WTC11 (cell line): ENCODE data around the gene CD46. TPM values are rescaled to one million over a fixed set of nuclear protein-coding genes. Genes with fewer than 3 reads are reported as not detected.

ENCODE experiments used
- ATAC-seq: fragments of 200-7000 bp; cut with Tn5 transposase; 2 replicates; pipeline ENCODE4 v1.10.0; 2021; ENCODE audit warnings: mild to moderate bottlenecking, moderate library complexity
- CTCF ChIA-PET: fragments of 300-600 bp; sonication (Branson Sonifier 250); formaldehyde crosslinking; loops from one replicate; lab custom pipeline; 2021; ENCODE audit warnings: antibody characterized with exemption; lab: Charles Lee
- POLR2A ChIA-PET: fragments of 350-600 bp; sonication (Branson Sonifier 250); formaldehyde crosslinking; loops from one replicate; lab custom pipeline; 2021; ENCODE audit warnings: antibody characterized with exemption; lab: Charles Lee
- DNase-seq: peaks from one replicate; pipeline ENCODE4 v3.0.0; 2021; ENCODE audit warnings: low spot score
- H3K27ac Mint-ChIP-seq: 2 replicates; pipeline ENCODE4 v1.8.0; 2021; ENCODE audit warnings: mixed read lengths
- H3K27me3 Mint-ChIP-seq: 2 replicates; pipeline ENCODE4 v1.8.0; 2021; ENCODE audit warnings: low read depth, mild to moderate bottlenecking, moderate library complexity, mixed read lengths
- H3K36me3 Mint-ChIP-seq: 2 replicates; pipeline ENCODE4 v1.8.0; 2021; ENCODE audit warnings: mixed read lengths
- H3K4me1 Mint-ChIP-seq: 2 replicates; pipeline ENCODE4 v1.8.0; 2022; ENCODE audit warnings: mixed read lengths
- H3K4me3 Mint-ChIP-seq: 2 replicates; pipeline ENCODE4 v1.8.0; 2021; ENCODE audit warnings: mild to moderate bottlenecking, moderate library complexity, mixed read lengths
- H3K9me3 Mint-ChIP-seq: 2 replicates; pipeline ENCODE4 v1.8.0; 2021; ENCODE audit warnings: mixed read lengths
- GRHL2 ChIP-seq: fragments of 250-450 bp; sonication (Bioruptor Pico); IDR thresholded peaks from 2 replicates; pipeline ENCODE4 v1.8.0; 2022; ENCODE audit warnings: mild to moderate bottlenecking, moderate library complexity; ENCODE audit not compliant: insufficient replicate concordance, severe bottlenecking
- MYBL2 ChIP-seq: sonication (generic); formaldehyde crosslinking; IDR thresholded peaks from 2 replicates; pipeline ENCODE4 v1.8.1; 2023; ENCODE audit warnings: mild to moderate bottlenecking, moderate library complexity, missing genetic modification reagents
- NFYB ChIP-seq: sonication (generic); formaldehyde crosslinking; conservative IDR thresholded peaks from 2 replicates; pipeline ENCODE4 v1.8.0; 2022; ENCODE audit warnings: low read depth, missing genetic modification reagents
- SP1 ChIP-seq: sonication (generic); formaldehyde crosslinking; conservative IDR thresholded peaks from 2 replicates; pipeline ENCODE4 v1.8.1; 2022; ENCODE audit warnings: missing genetic modification reagents
- ZNF219 ChIP-seq: sonication (generic); formaldehyde crosslinking; IDR thresholded peaks from 2 replicates; pipeline ENCODE4 v1.8.0; 2023; ENCODE audit warnings: missing genetic modification reagents, mild to moderate bottlenecking, borderline replicate concordance
- ZNF232 ChIP-seq: sonication (generic); formaldehyde crosslinking; IDR thresholded peaks from 2 replicates; pipeline ENCODE4 v1.8.0; 2022; ENCODE audit warnings: mild to moderate bottlenecking, missing genetic modification reagents
- ZNF416 ChIP-seq: fragments of 250-450 bp; sonication (Bioruptor Pico); IDR thresholded peaks from 2 replicates; pipeline ENCODE4 v1.9.0; 2021; ENCODE audit warnings: mild to moderate bottlenecking, inconsistent platforms
- ZNF671 ChIP-seq: fragments of 250-450 bp; sonication (Bioruptor Pico); IDR thresholded peaks from 2 replicates; pipeline ENCODE4 v1.8.0; 2021; ENCODE audit warnings: mild to moderate bottlenecking
- total RNA-seq: library from RNA; stranded (reverse); gene quantifications from 3 replicates; pipeline ENCODE4 v1.2.3, GENCODE V29; 2021
- TF ChIP-seq, protein P1 (sequence below): sonication (generic); formaldehyde crosslinking; IDR thresholded peaks from 2 replicates; pipeline ENCODE4 v1.8.0; 2022; ENCODE audit warnings: missing genetic modification reagents
- TF ChIP-seq, protein P2 (sequence below): sonication (generic); formaldehyde crosslinking; IDR thresholded peaks from 2 replicates; pipeline ENCODE4 v1.8.1; 2023; ENCODE audit warnings: mild to moderate bottlenecking, moderate library complexity, missing genetic modification reagents
- TF ChIP-seq, protein P3 (sequence below): sonication (generic); formaldehyde crosslinking; IDR thresholded peaks from 2 replicates; pipeline ENCODE4 v1.8.0; 2022; ENCODE audit warnings: mild to moderate bottlenecking, missing genetic modification reagents
- TF ChIP-seq, protein P4 (sequence below): fragments of 200-600 bp; IDR thresholded peaks from 2 replicates; pipeline ENCODE4 v1.8.0; 2022; ENCODE audit warnings: antibody characterized with exemption
- TF ChIP-seq, protein P5 (sequence below): fragments of 250-450 bp; sonication (Bioruptor Pico); IDR thresholded peaks from 2 replicates; pipeline ENCODE4 v1.9.0; 2021; ENCODE audit warnings: moderate library complexity, mild to moderate bottlenecking, inconsistent platforms, borderline replicate concordance
- TF ChIP-seq, protein P6 (sequence below): sonication (generic); formaldehyde crosslinking; IDR thresholded peaks from 2 replicates; pipeline ENCODE4 v1.8.1; 2023; ENCODE audit warnings: mild to moderate bottlenecking, missing genetic modification reagents, borderline replicate concordance

Gene CD46
- total RNA-seq, 1 experiment from 2014 or later, result 150 TPM

DNA sequence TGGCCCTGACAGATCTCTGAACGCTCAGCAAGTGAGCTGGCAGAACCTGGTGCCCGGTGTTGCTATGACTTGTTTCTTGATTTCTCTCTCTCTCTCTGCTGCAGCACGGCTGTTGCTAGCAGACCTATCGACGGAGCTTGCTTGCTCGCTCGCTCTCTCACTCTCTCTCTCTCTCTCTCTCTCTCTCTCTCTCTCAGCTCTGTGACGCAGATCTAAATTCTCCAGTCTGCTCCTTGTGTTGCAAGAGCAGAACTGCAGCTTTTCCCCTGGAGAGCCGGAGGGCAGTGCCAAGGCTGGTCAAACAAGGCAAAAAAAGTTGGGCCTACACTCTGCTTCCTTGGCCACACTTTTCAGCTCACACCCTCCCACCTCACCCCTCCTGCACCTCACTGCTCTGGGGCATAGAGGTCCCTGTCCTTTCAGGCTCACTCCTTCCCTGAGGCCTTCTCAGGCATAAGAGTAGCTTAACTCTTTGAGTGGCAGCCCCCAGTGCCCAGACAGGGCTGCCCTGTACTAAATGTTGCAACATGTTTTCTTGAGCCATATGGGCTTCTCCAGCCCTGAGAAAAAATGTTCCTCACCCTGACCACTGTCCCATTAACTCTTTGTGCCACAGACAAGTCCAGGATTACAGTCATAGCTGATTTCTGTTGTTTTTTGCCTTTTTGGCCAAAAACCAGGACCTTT lies 72.2 kb downstream of the CD46 start:
- TF ChIP-seq, protein P1, sequence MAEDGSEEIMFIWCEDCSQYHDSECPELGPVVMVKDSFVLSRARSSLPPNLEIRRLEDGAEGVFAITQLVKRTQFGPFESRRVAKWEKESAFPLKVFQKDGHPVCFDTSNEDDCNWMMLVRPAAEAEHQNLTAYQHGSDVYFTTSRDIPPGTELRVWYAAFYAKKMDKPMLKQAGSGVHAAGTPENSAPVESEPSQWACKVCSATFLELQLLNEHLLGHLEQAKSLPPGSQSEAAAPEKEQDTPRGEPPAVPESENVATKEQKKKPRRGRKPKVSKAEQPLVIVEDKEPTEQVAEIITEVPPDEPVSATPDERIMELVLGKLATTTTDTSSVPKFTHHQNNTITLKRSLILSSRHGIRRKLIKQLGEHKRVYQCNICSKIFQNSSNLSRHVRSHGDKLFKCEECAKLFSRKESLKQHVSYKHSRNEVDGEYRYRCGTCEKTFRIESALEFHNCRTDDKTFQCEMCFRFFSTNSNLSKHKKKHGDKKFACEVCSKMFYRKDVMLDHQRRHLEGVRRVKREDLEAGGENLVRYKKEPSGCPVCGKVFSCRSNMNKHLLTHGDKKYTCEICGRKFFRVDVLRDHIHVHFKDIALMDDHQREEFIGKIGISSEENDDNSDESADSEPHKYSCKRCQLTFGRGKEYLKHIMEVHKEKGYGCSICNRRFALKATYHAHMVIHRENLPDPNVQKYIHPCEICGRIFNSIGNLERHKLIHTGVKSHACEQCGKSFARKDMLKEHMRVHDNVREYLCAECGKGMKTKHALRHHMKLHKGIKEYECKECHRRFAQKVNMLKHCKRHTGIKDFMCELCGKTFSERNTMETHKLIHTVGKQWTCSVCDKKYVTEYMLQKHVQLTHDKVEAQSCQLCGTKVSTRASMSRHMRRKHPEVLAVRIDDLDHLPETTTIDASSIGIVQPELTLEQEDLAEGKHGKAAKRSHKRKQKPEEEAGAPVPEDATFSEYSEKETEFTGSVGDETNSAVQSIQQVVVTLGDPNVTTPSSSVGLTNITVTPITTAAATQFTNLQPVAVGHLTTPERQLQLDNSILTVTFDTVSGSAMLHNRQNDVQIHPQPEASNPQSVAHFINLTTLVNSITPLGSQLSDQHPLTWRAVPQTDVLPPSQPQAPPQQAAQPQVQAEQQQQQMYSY (CRISPR knock-in tag), result no peak
- TF ChIP-seq ZNF232 (CRISPR knock-in tag) (no peak), GRHL2 (no peak), SP1 (CRISPR knock-in tag) (no peak)
- TF ChIP-seq, protein P2, sequence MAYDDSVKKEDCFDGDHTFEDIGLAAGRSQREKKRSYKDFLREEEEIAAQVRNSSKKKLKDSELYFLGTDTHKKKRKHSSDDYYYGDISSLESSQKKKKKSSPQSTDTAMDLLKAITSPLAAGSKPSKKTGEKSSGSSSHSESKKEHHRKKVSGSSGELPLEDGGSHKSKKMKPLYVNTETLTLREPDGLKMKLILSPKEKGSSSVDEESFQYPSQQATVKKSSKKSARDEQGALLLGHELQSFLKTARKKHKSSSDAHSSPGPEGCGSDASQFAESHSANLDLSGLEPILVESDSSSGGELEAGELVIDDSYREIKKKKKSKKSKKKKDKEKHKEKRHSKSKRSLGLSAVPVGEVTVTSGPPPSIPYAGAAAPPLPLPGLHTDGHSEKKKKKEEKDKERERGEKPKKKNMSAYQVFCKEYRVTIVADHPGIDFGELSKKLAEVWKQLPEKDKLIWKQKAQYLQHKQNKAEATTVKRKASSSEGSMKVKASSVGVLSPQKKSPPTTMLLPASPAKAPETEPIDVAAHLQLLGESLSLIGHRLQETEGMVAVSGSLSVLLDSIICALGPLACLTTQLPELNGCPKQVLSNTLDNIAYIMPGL (CRISPR knock-in tag), result peak; percentile 41; the same call in 1 of the 2 replicates
- TF ChIP-seq, protein P3, sequence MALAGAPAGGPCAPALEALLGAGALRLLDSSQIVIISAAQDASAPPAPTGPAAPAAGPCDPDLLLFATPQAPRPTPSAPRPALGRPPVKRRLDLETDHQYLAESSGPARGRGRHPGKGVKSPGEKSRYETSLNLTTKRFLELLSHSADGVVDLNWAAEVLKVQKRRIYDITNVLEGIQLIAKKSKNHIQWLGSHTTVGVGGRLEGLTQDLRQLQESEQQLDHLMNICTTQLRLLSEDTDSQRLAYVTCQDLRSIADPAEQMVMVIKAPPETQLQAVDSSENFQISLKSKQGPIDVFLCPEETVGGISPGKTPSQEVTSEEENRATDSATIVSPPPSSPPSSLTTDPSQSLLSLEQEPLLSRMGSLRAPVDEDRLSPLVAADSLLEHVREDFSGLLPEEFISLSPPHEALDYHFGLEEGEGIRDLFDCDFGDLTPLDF (CRISPR knock-in tag), result no peak
- TF ChIP-seq, protein P4, sequence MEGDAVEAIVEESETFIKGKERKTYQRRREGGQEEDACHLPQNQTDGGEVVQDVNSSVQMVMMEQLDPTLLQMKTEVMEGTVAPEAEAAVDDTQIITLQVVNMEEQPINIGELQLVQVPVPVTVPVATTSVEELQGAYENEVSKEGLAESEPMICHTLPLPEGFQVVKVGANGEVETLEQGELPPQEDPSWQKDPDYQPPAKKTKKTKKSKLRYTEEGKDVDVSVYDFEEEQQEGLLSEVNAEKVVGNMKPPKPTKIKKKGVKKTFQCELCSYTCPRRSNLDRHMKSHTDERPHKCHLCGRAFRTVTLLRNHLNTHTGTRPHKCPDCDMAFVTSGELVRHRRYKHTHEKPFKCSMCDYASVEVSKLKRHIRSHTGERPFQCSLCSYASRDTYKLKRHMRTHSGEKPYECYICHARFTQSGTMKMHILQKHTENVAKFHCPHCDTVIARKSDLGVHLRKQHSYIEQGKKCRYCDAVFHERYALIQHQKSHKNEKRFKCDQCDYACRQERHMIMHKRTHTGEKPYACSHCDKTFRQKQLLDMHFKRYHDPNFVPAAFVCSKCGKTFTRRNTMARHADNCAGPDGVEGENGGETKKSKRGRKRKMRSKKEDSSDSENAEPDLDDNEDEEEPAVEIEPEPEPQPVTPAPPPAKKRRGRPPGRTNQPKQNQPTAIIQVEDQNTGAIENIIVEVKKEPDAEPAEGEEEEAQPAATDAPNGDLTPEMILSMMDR, result peak; percentile 21; the same call in 1 of the 2 replicates
- TF ChIP-seq, protein P5, sequence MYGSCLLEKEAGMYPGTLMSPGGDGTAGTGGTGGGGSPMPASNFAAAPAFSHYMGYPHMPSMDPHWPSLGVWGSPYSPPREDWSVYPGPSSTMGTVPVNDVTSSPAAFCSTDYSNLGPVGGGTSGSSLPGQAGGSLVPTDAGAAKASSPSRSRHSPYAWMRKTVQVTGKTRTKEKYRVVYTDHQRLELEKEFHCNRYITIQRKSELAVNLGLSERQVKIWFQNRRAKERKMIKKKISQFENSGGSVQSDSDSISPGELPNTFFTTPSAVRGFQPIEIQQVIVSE (CRISPR knock-in tag), result no peak
- DNase-seq (peak; percentile 32), ATAC-seq (peak; percentile 60)
- H3K4me1 Mint-ChIP-seq, result peaks cover 22% of the 10 kb centered on the region
- ChIA-PET CTCF (interaction anchor here (0.6 to 3.0 kb wide), 29 partner anchors 9 to 767 kb away, joined by 3 to 46 read pairs (median 3); partner anchors contain the start of gene CD34), POLR2A (no interaction called here)
- no peaks in the 10 kb centered on the region for H3K9me3 Mint-ChIP-seq
- H3K27me3 Mint-ChIP-seq, result no peaks in the 10 kb centered on the region
- H3K27ac Mint-ChIP-seq, result no peak overlapping the region
- no peaks in the 10 kb centered on the region for H3K36me3 Mint-ChIP-seq
- H3K4me3 Mint-ChIP-seq, result no peak overlapping the region

DNA sequence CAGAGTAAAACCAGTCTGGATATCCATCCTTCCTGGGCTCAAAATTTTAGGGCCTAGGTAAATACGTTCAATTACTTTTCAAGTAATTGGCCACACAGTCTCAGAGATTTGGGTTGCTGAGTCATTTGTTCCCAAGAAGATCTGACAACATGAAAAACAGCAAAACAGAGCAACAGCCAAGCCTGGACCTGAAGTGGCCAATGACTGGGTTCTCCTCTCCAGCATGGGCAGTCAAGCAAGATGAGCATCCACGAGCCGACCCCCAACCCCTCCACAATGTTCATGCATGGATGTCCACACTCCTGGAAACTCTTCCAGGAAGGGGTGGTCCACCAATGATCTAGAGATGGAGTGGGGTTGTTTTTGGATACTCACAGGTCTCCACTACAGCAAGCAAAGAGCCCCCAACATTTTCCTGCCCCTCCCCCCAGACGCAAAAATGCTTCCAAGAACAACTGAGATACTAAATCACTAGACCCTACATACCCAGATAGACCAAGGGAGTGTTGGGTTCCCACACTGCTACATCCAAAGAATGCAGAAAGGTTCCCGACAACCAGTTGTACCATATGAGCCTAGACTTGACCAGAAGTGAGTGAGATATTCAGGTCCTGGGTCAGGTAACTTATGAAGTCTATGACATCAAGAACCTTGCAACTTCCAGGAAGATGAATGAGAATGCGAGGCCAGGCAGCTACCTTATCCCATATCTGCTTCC lies 73.0 kb downstream of the CD46 start:
- TF ChIP-seq ZNF416 (no peak), MYBL2 (CRISPR knock-in tag) (no peak), ZNF219 (CRISPR knock-in tag) (no peak), ZNF671 (no peak), NFYB (CRISPR knock-in tag) (no peak)
- TF ChIP-seq, protein P6, sequence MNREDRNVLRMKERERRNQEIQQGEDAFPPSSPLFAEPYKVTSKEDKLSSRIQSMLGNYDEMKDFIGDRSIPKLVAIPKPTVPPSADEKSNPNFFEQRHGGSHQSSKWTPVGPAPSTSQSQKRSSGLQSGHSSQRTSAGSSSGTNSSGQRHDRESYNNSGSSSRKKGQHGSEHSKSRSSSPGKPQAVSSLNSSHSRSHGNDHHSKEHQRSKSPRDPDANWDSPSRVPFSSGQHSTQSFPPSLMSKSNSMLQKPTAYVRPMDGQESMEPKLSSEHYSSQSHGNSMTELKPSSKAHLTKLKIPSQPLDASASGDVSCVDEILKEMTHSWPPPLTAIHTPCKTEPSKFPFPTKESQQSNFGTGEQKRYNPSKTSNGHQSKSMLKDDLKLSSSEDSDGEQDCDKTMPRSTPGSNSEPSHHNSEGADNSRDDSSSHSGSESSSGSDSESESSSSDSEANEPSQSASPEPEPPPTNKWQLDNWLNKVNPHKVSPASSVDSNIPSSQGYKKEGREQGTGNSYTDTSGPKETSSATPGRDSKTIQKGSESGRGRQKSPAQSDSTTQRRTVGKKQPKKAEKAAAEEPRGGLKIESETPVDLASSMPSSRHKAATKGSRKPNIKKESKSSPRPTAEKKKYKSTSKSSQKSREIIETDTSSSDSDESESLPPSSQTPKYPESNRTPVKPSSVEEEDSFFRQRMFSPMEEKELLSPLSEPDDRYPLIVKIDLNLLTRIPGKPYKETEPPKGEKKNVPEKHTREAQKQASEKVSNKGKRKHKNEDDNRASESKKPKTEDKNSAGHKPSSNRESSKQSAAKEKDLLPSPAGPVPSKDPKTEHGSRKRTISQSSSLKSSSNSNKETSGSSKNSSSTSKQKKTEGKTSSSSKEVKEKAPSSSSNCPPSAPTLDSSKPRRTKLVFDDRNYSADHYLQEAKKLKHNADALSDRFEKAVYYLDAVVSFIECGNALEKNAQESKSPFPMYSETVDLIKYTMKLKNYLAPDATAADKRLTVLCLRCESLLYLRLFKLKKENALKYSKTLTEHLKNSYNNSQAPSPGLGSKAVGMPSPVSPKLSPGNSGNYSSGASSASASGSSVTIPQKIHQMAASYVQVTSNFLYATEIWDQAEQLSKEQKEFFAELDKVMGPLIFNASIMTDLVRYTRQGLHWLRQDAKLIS (CRISPR knock-in tag), result no peak
- TF ChIP-seq, all 79 proteins: peak for 0
- H3K4me1 Mint-ChIP-seq, result peaks cover 22% of the 10 kb centered on the region
- ChIA-PET POLR2A (no interaction called here), CTCF (interaction anchor here (0.6 to 3.0 kb wide), 8 partner anchors 8 to 360 kb away, joined by 3 to 46 read pairs (median 6); no protein-coding TSS in a partner anchor)
- H3K4me3 Mint-ChIP-seq, result no peak overlapping the region
- no peaks in the 10 kb centered on the region for H3K27me3 Mint-ChIP-seq
- DNase-seq (no peak), ATAC-seq (no peak)
- H3K36me3 Mint-ChIP-seq, result no peaks in the 10 kb centered on the region
- H3K9me3 Mint-ChIP-seq, result no peaks in the 10 kb centered on the region
- H3K27ac Mint-ChIP-seq, result no peak overlapping the region
